Choroid plexus epithelial cell (primary cell): ENCODE results near the gene GNB1L.

Source experiments
- DNase-seq: peaks from one replicate; pipeline ENCODE4 v3.0.0-alpha.2; 2010; ENCODE audit warnings: low read depth
- H3K4me3 ChIP-seq: 2 replicates; pipeline ENCODE4 v1.5.1; 2011; ENCODE audit warnings: low read depth, mild to moderate bottlenecking, control low read depth, low read length, moderate library complexity
- TF ChIP-seq, protein P1 (sequence below): conservative IDR thresholded peaks from 2 replicates; pipeline ENCODE4 v1.5.1; 2011; ENCODE audit warnings: low read depth, mild to moderate bottlenecking, control low read depth, inconsistent platforms, low read length, moderate library complexity

Gene GNB1L

DNA sequence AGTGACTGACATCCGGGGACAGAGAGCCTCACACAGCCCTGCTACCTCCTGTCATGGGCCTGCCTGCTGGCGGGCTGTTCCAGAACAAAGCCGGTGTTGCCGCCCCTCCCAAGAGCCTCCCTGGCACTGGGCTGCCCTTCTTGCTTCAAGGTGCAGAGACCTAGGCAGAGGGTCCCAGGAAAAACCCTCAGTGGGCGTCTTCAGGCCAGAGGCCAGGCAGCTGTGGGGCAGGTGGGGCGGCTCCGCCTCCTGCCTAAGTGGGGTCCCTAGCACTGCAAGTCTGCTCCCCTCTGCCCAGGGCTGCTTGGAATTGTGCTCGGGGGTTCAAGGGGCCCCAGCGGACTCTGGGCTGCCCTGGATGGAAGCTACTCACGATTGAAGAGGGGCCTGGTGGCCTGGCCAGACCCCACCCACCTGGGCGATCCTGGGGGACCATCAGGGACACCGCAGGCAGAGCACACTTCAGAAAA, 20.4 kb upstream of the GNB1L start:
- no peak for DNase-seq
- H3K4me3 ChIP-seq = no peak overlapping the region
- TF ChIP-seq, protein P1, sequence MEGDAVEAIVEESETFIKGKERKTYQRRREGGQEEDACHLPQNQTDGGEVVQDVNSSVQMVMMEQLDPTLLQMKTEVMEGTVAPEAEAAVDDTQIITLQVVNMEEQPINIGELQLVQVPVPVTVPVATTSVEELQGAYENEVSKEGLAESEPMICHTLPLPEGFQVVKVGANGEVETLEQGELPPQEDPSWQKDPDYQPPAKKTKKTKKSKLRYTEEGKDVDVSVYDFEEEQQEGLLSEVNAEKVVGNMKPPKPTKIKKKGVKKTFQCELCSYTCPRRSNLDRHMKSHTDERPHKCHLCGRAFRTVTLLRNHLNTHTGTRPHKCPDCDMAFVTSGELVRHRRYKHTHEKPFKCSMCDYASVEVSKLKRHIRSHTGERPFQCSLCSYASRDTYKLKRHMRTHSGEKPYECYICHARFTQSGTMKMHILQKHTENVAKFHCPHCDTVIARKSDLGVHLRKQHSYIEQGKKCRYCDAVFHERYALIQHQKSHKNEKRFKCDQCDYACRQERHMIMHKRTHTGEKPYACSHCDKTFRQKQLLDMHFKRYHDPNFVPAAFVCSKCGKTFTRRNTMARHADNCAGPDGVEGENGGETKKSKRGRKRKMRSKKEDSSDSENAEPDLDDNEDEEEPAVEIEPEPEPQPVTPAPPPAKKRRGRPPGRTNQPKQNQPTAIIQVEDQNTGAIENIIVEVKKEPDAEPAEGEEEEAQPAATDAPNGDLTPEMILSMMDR = no peak

DNA sequence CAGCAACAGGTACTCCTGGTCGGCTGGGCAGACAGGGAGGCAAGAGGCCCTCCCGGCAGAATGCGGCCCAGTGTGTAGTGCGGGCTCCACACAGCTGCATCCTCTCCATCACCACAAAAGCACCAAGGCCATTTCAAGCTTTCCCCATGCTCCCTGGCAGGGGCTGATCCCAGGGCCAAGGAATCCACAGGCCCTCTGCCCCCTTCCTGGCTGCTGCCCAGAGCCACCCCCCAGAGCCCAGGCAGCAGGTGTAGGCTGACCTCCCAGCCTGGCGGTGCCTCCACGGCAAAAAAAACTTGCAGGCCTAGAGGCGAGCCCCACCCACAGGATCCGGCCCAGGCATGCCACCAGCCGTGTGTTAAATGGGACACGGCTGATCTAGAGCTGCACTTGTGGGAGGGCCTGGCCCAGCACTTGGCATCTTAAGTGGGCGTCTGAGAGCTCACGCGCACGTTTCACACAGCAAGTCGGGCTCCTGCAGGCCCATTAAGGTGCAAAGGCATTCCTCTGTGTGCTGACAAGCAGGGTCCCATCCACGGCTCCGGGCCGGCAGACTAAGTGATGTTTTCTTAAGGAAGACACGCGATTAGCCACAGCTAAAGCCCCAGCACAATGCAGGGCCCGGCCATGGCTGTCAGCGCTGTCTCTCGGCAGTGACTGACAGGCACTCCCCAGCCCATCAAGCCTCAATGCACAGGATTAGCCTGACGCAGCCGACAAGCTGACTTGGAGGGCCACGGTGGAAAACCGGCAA, 19.8 kb upstream of the GNB1L start:
- DNase-seq = no peak
- TF ChIP-seq, protein P1 = no peak
- H3K4me3 ChIP-seq = no peak overlapping the region

DNA sequence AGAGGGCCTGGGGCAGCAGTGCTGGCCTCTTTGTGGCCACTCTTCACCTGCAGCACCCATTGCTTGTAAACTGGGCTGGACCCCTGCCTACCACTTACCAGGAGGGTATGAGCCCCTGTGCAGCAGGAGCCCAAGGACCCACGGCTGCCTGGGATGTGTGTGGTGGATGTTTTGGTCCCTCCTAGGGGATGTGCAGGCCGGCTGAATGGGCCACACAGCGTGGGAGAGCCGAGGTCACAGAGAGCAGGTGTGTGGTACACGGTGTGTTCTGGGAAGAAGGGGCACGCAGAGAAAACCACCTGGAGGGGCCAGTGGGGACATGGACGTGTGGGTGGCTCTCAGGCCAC, 19.3 kb upstream of the GNB1L start:
- H3K4me3 ChIP-seq = no peak overlapping the region
- TF ChIP-seq, protein P1 = no peak
- no peak for DNase-seq

DNA sequence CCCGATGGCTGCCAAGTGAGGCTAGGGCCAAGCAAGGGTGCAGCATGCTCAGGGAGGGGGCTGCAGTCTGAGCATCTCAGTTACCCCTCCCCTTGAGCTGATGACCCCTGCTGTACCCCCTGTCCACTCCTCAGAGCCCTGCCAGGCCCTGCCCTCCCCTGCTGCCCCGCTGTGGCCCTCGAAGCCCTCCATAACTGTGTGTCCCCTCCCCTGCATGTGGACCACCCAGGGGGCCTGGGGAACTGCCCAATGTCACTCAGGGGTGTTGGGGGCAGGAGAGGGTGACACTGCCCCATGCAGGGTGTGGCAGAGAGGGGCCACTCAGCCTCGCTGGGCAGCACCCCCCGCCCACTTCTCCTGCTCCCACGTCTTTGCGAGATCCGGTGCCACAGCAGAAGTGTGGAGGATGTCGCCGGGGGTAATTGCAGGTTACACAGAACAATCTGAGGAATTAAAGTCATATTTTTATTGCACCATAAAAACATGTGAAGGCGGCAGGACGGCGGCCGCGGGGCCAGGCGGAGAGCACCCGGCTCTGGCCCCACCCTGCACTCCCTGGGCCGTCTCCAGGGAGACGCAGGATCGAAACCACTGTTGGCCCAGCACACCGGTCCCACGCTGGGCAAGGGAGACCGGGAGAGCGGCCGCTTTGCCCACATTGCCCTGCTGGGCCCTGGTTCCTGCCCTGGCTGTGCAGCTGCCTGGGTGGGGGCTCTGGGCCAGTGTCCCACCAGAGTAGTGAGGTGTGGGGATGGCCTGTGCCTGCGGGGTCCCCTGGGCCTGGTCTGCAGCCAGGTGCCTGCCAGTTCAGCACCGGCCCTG, 18.7 kb upstream of the GNB1L start:
- DNase-seq = no peak
- TF ChIP-seq, protein P1 = no peak
- no peak overlapping the region for H3K4me3 ChIP-seq

DNA sequence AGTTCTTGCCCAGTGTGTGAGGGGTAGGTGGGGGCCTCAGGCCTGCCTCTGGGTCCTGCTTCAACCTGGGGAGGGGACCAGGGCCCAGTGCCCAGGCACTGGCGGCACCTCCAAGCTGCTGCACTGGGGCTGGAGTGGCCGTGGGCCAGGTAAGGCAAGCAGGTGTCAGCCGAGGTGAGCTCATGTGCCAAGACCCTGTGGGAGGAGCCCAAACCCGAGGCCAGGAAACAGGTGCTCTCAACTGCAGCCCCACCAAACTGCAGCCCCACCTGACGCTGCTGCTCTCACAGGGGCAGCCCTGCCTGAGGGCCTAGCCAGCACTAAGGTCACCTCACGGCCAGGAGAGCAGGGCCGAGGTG, 18.1 kb upstream of the GNB1L start:
- DNase-seq = no peak
- H3K4me3 ChIP-seq = no peak overlapping the region
- TF ChIP-seq, protein P1 = no peak

DNA sequence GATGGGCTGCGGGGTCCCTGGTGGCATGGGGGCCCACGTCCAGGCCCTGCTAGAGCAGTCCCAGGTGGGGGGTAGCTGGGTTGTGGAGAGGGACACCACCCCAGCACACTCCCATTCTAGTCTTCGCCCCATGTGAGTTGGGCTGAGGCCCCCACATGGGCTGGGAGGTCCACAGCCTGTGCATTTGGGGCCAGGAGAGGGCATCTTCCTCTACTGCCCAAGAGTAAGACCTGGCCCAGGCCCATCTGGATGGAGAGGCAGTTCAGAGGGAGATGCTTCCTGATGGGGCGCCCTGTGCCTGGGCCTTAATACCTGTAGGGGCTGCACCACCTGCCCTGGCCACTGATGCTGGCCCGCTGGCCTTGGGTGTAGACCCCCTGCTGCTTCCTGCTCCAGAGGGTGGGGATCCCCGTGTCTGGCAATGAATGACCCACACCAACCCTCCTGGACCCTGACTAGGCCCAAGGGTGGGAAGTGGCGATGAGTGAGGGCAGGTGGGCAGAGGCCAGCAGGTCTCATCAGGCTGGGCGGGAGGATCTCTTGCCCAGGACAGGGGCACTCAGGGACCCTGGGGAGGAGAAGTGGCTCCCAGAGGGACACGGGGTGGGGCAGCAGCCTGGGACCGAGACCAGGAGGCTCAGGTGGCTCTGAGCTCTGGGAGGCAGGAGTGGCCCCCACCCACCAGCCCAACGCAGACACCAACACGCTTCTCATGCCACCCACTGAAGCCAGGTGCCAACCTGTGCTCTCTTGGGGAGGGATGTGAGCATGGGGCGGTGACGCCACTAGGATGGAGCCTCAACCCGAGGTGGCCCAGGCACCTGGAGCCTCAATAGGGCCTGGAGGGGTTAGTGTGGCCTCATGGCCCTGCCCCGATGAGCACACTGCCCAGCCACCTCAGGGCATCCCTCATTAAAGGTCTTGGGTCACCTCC, 17.4 kb upstream of the GNB1L start:
- DNase-seq = no peak
- H3K4me3 ChIP-seq = no peak overlapping the region
- TF ChIP-seq, protein P1 = no peak
